Stimulated activated effector memory CD8-positive, alpha-beta T cell treated with anti-CD3 and anti-CD28 coated beads, Interleukin-12 subunit alpha, Interleukin-12 subunit beta, amount 100 ng/mL, for 72 hours (primary cell): Measurements from ENCODE around the gene ADIPOQ.
A peak's percentile ranks its signal among the peaks of the same experiment; 100 is the strongest.
"Not testable (repeated sequence)": the region's sequence is repeated elsewhere in the genome, so short reads cannot be mapped to it uniquely, and the experiment has no call there.

Source experiments
- ATAC-seq: fragments of 150-1000 bp; cut with Tn5 transposase; 2 replicates; pipeline ENCODE4 v1.10.0; 2021
- DNase-seq, 2 donors: peaks; one replicate each; pipeline ENCODE4 v3.0.0; 2021 to 2022; ENCODE audit warnings: low spot score in 2 of 2
- H3K27ac Mint-ChIP-seq: one replicate; pipeline ENCODE4 v1.8.0; 2022; ENCODE audit warnings: mild to moderate bottlenecking, mixed read lengths
- H3K36me3 Mint-ChIP-seq: one replicate; pipeline ENCODE4 v1.8.0; 2022; ENCODE audit warnings: mild to moderate bottlenecking, mixed read lengths
- H3K4me1 Mint-ChIP-seq: one replicate; pipeline ENCODE4 v1.8.0; 2022; ENCODE audit warnings: mixed read lengths
- H3K4me3 Mint-ChIP-seq: one replicate; pipeline ENCODE4 v1.8.0; 2022; ENCODE audit warnings: mild to moderate bottlenecking, mixed read lengths
- H3K9me3 Mint-ChIP-seq: one replicate; pipeline ENCODE4 v1.8.0; 2022; ENCODE audit warnings: mixed read lengths

ADIPOQ gene

DNA sequence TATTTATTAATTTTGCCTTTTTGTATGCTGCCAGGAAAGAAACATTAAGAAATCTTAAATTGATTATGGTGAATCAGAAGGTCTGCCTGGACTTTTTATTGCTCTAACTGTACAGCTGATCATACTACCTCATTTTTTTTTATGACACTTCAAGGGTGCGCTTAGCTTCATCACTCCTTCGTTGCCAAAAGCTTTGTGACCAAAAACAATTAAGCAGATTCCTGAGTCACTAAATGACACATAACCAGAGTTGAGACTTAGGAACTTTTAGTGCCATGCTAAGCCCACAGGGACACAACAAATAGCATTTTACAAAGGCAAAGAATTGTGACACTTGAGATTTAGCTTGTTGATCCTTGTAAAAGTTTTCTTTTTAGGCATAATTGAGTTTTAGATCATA, 4.9 kb downstream of the ADIPOQ start:
- H3K4me1 Mint-ChIP-seq, result peaks cover 18% of the 10 kb centered on the region
- H3K27ac Mint-ChIP-seq, result no peak overlapping the region
- DNase-seq, result peak in 1 of 2 donors; percentile 6
- no peak for ATAC-seq
- H3K4me3 Mint-ChIP-seq, result no peak overlapping the region
- no peaks in the 10 kb centered on the region for H3K9me3 Mint-ChIP-seq
- peaks cover 6% of the 10 kb centered on the region for H3K36me3 Mint-ChIP-seq

GRCh38 chr3:186849374-186849975, 7.0 kb downstream of the ADIPOQ start:
- ATAC-seq, result peak; percentile 81
- H3K36me3 Mint-ChIP-seq, result peaks cover 6% of the 10 kb centered on the region
- peaks cover 29% of the 10 kb centered on the region for H3K4me1 Mint-ChIP-seq
- H3K9me3 Mint-ChIP-seq, result no peaks in the 10 kb centered on the region
- DNase-seq, result peak in 1 of 2 donors; percentile 43
- H3K27ac Mint-ChIP-seq, result no peak overlapping the region
- H3K4me3 Mint-ChIP-seq, result no peak overlapping the region

DNA sequence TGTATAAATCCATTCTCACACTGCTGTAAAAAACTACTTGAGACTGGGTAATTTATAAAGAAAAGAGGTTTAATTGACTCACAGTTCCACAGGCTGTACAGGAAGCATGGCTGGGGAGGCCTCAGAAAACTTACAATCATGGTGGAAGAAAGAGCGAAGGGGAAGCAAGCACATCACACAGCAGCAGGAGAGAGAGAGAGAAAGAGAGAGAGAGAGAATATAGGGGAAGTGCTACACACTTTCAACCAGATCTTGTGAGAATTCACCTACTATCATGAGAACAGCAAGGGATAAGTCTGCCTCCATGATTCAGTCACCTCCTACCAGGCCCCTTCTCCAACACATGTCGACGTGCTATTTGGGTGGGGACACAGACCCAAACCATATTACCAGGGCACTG, 9.3 kb downstream of the ADIPOQ start:
- DNase-seq, result peak in 1 of 2 donors; percentile 40
- not testable (repeated sequence) for H3K4me3 Mint-ChIP-seq, ATAC-seq, H3K9me3 Mint-ChIP-seq, H3K36me3 Mint-ChIP-seq
- peaks cover 29% of the 10 kb centered on the region for H3K4me1 Mint-ChIP-seq
- H3K27ac Mint-ChIP-seq, result peak overlapping the region; percentile 77

DNA sequence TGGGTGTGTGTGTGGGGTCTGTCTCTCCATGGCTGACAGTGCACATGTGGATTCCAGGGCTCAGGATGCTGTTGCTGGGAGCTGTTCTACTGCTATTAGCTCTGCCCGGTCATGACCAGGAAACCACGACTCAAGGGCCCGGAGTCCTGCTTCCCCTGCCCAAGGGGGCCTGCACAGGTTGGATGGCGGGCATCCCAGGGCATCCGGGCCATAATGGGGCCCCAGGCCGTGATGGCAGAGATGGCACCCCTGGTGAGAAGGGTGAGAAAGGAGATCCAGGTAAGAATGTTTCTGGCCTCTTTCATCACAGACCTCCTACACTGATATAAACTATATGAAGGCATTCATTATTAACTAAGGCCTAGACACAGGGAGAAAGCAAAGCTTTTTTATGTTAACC, 10.5 kb downstream of the ADIPOQ start:
- peaks cover 29% of the 10 kb centered on the region for H3K4me1 Mint-ChIP-seq
- peak overlapping the region; percentile 8 for H3K27ac Mint-ChIP-seq
- ATAC-seq (no peak), DNase-seq (no peak)
- H3K9me3 Mint-ChIP-seq, result no peaks in the 10 kb centered on the region
- H3K36me3 Mint-ChIP-seq, result peaks cover 3% of the 10 kb centered on the region
- no peak overlapping the region for H3K4me3 Mint-ChIP-seq

- Mint-ChIP-seq H3K9me3 (no peaks in the 10 kb centered on the region), H3K36me3 (no peaks in the 10 kb centered on the region), H3K27ac (no peak overlapping the region), H3K4me3 (no peak overlapping the region), H3K4me1 (peaks cover 29% of the 10 kb centered on the region)
- DNase-seq, result no peak
- no peak for ATAC-seq
These were observed 11.6 kb downstream of the ADIPOQ start for GRCh38 chr3:186854146-186854545.

- H3K36me3 Mint-ChIP-seq, result no peaks in the 10 kb centered on the region
- ATAC-seq (no peak), DNase-seq (no peak)
- no peak overlapping the region for H3K4me3 Mint-ChIP-seq
- H3K4me1 Mint-ChIP-seq, result peaks cover 23% of the 10 kb centered on the region
- peak overlapping the region; percentile 6 for H3K27ac Mint-ChIP-seq
- peaks cover 2% of the 10 kb centered on the region for H3K9me3 Mint-ChIP-seq
These were observed 12.4 kb downstream of the ADIPOQ start for GRCh38 chr3:186854954-186855353.

DNA sequence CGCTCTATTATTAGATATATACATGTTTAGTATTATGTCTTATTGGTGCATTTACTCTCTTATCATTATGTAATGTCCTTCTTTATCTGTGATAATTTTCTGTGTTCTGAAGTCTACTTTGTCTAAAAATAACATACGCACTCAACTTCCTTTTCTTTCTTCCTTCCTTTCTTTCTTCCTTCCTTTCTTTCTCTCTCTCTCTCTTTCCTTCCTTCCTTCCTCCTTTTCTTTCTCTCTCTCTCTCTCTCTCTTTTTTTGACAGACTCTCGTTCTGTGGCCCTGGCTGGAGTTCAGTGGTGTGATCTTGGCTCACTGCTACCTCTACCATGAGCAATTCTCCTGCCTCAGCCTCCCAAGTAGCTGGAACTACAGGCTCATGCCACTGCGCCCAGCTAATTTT, 15.2 kb downstream of the ADIPOQ start:
- Mint-ChIP-seq H3K4me1 (peaks cover 15% of the 10 kb centered on the region), H3K36me3 (no peaks in the 10 kb centered on the region), H3K9me3 (peaks cover 2% of the 10 kb centered on the region), H3K4me3 (no peak overlapping the region), H3K27ac (no peak overlapping the region)
- DNase-seq (no peak), ATAC-seq (no peak)

- ATAC-seq, H3K27ac Mint-ChIP-seq, H3K9me3 Mint-ChIP-seq, DNase-seq, H3K36me3 Mint-ChIP-seq, H3K4me3 Mint-ChIP-seq: not testable (repeated sequence)
- peaks cover 19% of the 10 kb centered on the region for H3K4me1 Mint-ChIP-seq
These were observed 22.8 kb downstream of the ADIPOQ start for GRCh38 chr3:186865215-186865853.

GRCh38 chr3:186866095-186866494, 23.6 kb downstream of the ADIPOQ start:
- peaks cover 26% of the 10 kb centered on the region for H3K4me1 Mint-ChIP-seq
- H3K9me3 Mint-ChIP-seq, H3K36me3 Mint-ChIP-seq, DNase-seq, H3K4me3 Mint-ChIP-seq, H3K27ac Mint-ChIP-seq, ATAC-seq: not testable (repeated sequence)

DNA sequence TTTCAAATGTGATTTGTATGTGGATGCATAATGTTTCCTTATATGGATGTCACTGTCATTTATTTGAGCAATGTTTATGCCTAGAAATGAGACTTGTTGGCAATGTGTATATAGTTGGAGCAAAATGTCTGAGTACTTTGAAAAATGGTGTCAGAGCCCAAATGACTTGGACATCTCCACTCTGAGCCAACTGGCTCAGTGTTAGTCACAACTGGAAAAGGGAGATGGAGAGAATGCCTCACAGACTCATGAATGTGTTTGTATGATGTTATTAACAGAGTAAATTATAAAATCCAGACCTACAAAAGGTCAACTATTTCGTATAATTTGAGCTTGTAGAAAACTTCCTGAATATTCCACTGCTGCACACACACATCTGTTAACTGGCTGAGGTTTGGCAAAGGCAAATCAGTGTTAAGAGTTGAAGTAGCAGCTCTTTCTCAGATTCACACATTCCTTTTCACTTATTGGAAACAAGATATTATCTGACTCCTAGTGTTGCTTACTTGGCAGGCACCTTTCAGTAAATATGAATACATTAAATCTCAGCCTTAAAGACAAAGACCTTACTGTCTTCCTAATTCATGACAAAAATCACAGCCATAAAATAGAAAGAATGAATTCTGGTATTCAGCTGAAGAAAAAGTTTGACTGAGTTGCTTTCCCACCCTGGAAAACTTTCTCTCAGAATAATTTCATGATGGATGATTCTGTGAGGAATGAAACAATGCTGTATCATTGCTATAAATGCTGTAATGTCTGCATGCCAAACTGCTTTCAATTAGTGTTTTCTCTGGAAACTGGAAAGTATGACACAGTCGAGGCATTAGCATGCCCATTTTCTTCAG, 27.0 kb downstream of the ADIPOQ start:
- no peak overlapping the region for H3K4me3 Mint-ChIP-seq
- peaks cover 28% of the 10 kb centered on the region for H3K4me1 Mint-ChIP-seq
- DNase-seq (peak in 1 of 2 donors; percentile 4), ATAC-seq (peak; percentile 34)
- no peaks in the 10 kb centered on the region for H3K36me3 Mint-ChIP-seq
- H3K9me3 Mint-ChIP-seq, result no peaks in the 10 kb centered on the region
- H3K27ac Mint-ChIP-seq, result no peak overlapping the region

- no peak for ATAC-seq
These were observed 28.1 kb downstream of the ADIPOQ start for GRCh38 chr3:186870421-186871201.

DNA sequence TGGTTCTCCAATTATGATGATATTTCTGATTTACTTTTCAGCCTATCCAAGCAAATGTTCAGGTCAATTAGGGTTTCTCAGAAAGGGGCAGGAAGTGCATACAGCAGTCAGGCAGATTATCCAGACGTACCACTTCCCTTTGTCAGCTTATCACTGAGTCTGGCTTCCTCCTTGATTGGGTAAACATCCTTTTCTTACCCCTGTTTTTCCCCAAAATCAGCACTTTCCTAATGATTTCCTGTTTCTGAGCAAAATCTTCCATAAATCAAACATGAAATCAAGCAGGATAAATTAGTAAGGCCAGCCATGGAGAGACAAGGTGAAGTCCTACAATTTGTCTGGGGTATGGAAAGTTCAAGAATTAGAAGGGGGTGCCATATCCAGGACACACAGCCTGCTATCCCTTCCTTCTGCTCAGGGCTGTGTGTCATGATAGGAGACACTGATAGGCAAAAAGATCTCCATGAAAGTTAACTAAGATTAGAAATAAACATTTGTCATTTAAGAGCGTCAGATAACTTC, 29.0 kb downstream of the ADIPOQ start:
- no peaks in the 10 kb centered on the region for H3K36me3 Mint-ChIP-seq
- ATAC-seq, result peak; percentile 51
- no peak overlapping the region for H3K4me3 Mint-ChIP-seq
- no peak for DNase-seq
- peaks cover 28% of the 10 kb centered on the region for H3K4me1 Mint-ChIP-seq
- H3K27ac Mint-ChIP-seq, result peak overlapping the region; percentile 90
- H3K9me3 Mint-ChIP-seq, result no peaks in the 10 kb centered on the region

More at GRCh38 chr3:186870421-186871201, 28.1 kb downstream of the ADIPOQ start:
- Mint-ChIP-seq H3K9me3 (no peaks in the 10 kb centered on the region), H3K27ac (peak overlapping the region; percentile 90), H3K4me3 (no peak overlapping the region), H3K36me3 (no peaks in the 10 kb centered on the region), H3K4me1 (peaks cover 28% of the 10 kb centered on the region)
- DNase-seq, result no peak

DNA sequence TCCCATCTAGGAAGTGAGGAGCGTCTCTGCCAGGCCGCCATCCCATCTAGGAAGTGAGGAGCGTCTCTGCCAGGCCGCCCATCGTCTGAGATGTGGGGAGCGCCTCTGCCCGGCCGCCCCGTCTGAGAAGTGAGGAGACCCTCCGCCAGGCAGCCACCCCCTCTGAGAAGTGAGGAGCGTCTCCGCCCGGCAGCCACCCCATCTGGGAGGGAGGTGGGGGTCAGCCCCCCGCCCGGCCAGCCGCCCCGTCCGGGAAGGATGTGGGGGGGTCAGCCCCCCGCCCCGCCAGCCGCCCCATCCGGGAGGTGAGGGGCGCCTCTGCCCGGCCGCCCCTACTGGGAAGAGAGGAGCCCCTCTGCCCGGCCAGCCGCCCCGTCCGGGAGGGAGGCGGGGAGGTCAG, 31.3 kb downstream of the ADIPOQ start:
- not testable (repeated sequence) for H3K27ac Mint-ChIP-seq

DNA sequence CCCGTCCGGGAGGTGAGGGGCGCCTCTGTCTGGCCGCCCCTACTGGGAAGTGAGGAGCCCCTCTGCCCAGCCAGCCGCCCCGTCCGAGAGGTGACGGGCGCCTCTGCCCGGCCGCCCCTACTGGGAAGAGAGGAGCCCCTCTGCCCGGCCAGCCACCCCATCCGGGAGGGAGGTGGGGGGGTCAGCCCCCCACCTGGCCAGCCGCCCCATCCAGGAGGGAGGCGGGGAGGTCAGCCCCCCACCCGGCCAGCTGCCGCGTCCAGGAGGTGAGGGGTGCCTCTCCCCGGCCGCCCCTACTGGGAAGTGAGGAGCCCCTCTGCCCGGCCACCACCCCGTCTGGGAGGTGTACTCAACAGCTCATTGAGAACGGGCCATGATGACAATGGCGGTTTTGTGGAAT, 31.7 kb downstream of the ADIPOQ start:
- DNase-seq, H3K27ac Mint-ChIP-seq, ATAC-seq, H3K36me3 Mint-ChIP-seq, H3K9me3 Mint-ChIP-seq, H3K4me3 Mint-ChIP-seq: not testable (repeated sequence)
- H3K4me1 Mint-ChIP-seq, result peaks cover 28% of the 10 kb centered on the region

More for the DNA sequence above, 31.3 kb downstream of the ADIPOQ start:
- ATAC-seq, H3K9me3 Mint-ChIP-seq, DNase-seq, H3K36me3 Mint-ChIP-seq, H3K4me3 Mint-ChIP-seq: not testable (repeated sequence)
- peaks cover 28% of the 10 kb centered on the region for H3K4me1 Mint-ChIP-seq

DNA sequence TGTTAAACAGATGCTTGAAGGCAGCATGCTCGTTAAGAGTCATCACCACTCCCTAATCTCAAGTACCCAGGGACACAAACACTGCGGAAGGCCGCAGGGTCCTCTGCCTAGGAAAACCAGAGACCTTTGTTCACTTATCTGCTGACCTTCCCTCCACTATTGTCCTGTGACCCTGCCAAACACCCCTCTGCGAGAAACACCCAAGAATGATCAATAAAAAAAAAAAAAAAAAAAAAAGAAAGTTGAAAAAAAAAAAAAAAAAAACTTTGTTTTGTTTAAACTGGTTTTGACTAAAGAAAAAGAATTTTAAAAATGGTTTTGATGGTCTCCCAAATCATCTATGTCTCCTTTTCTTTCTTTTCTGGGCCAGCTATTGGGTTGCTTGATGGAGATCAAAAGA, 32.3 kb downstream of the ADIPOQ start:
- not testable (repeated sequence) for H3K4me3 Mint-ChIP-seq, H3K36me3 Mint-ChIP-seq, H3K27ac Mint-ChIP-seq

More for the DNA sequence above, 32.3 kb downstream of the ADIPOQ start:
- ATAC-seq, H3K9me3 Mint-ChIP-seq, DNase-seq: not testable (repeated sequence)
- peaks cover 30% of the 10 kb centered on the region for H3K4me1 Mint-ChIP-seq
